ENCODE data around the gene MYO5B. TPM values are rescaled to one million over a fixed set of nuclear protein-coding genes. Genes with fewer than 3 reads are reported as not detected.

Gene MYO5B
- total RNA-seq, 1 donor from 2014 or later, result 39.1 TPM

DNA sequence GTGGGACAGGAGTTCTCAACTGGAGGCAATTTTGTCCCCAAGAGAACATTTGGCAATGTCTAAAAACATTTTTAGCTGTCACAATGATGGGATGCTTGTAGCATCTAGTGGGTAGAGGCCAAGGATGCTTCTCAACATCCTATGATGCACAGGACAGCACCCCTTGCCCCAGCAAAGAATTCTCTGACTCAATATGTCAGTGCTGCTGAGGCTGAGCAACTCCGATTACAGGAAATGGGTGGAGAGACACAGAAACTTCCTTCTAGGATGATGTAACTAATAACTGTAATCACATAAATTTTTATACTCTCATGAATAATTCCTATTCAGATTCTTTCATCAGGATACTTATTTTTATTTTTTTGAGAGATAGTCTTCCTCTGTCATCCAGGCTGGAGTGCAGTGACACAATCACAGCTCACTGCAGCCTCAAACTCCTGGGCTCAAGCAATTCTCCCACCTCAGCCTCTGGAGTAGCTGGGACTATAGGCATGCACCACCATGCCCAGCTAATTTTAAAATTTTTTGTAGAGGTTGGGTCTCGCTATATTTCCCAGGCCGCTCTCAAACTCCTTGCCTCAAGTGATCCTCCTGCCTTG, 261.3 kb downstream of the MYO5B start:
- H3K27ac Mint-ChIP-seq, result no peak overlapping the region
- H3K9me3 Mint-ChIP-seq (ENCODE audit: low read depth), result no peaks in the 10 kb centered on the region

GRCh38 chr18:49931760-49932159, 263.2 kb downstream of the MYO5B start:
- no peak for TF ChIP-seq CTCF (IDR thresholded peaks at IDR 0.05; ENCODE audit: unreplicated experiment)
- Mint-ChIP-seq H3K9me3 (ENCODE audit: low read depth) (no peaks in the 10 kb centered on the region), H3K4me1 (ENCODE audit: low read depth) (no peaks in the 10 kb centered on the region), H3K27me3 (no peaks in the 10 kb centered on the region), H3K4me3 (ENCODE audit: low read depth) (no peak overlapping the region), H3K27ac (no peak overlapping the region), H3K36me3 (ENCODE audit: insufficient read depth) (peaks cover 34% of the 10 kb centered on the region)
- no peak for DNase-seq (ENCODE audit: low spot score, unreplicated experiment)

More for the DNA sequence above, 261.3 kb downstream of the MYO5B start:
- Mint-ChIP-seq H3K4me3 (ENCODE audit: low read depth) (no peak overlapping the region), H3K36me3 (ENCODE audit: insufficient read depth) (peaks cover 16% of the 10 kb centered on the region), H3K27me3 (no peaks in the 10 kb centered on the region), H3K4me1 (ENCODE audit: low read depth) (no peaks in the 10 kb centered on the region)
- DNase-seq (ENCODE audit: low spot score, unreplicated experiment), result no peak
- TF ChIP-seq CTCF (IDR thresholded peaks at IDR 0.05; ENCODE audit: unreplicated experiment), result no peak

DNA sequence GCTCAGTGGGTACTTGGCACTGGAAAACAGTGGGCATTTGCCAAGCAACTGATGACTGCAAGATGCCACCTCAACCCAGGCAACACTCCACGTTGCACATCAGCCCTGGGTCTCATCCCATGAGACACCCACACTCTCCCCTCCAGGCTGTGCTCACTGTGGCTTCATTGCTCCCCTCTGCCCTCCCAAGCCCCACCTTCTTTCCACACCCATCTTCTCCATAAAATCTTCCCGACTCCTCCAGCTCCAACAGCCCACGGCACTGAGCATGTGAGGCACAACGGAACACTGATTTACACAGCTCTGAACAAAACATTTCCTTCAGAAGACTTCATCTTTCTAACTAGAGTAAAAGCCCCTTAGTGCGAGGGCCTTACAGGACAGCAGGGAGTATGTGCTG, 263.8 kb downstream of the MYO5B start:
- TF ChIP-seq CTCF (IDR thresholded peaks at IDR 0.05; ENCODE audit: unreplicated experiment), result no peak
- DNase-seq (ENCODE audit: low spot score, unreplicated experiment), result no peak
- no peak overlapping the region for H3K27ac Mint-ChIP-seq
- H3K9me3 Mint-ChIP-seq (ENCODE audit: low read depth), result no peaks in the 10 kb centered on the region
- no peaks in the 10 kb centered on the region for H3K27me3 Mint-ChIP-seq
- no peaks in the 10 kb centered on the region for H3K4me1 Mint-ChIP-seq (ENCODE audit: low read depth)
- peaks cover 35% of the 10 kb centered on the region for H3K36me3 Mint-ChIP-seq (ENCODE audit: insufficient read depth)
- H3K4me3 Mint-ChIP-seq (ENCODE audit: low read depth), result no peak overlapping the region

- Mint-ChIP-seq H3K4me1 (ENCODE audit: low read depth) (no peaks in the 10 kb centered on the region), H3K27me3 (no peaks in the 10 kb centered on the region), H3K27ac (no peak overlapping the region), H3K36me3 (ENCODE audit: insufficient read depth) (peaks cover 35% of the 10 kb centered on the region), H3K9me3 (ENCODE audit: low read depth) (no peaks in the 10 kb centered on the region), H3K4me3 (ENCODE audit: low read depth) (no peak overlapping the region)
- no peak for TF ChIP-seq CTCF (IDR thresholded peaks at IDR 0.05; ENCODE audit: unreplicated experiment)
- DNase-seq (ENCODE audit: low spot score, unreplicated experiment), result no peak
These were observed 268.7 kb downstream of the MYO5B start for GRCh38 chr18:49926106-49926745.

GRCh38 chr18:49924293-49924983, 270.5 kb downstream of the MYO5B start:
- Mint-ChIP-seq H3K36me3 (ENCODE audit: insufficient read depth) (peaks cover 32% of the 10 kb centered on the region), H3K27me3 (no peaks in the 10 kb centered on the region), H3K9me3 (ENCODE audit: low read depth) (no peaks in the 10 kb centered on the region), H3K4me1 (ENCODE audit: low read depth) (no peaks in the 10 kb centered on the region), H3K27ac (no peak overlapping the region), H3K4me3 (ENCODE audit: low read depth) (no peak overlapping the region)
- no peak for DNase-seq (ENCODE audit: low spot score, unreplicated experiment)
- TF ChIP-seq CTCF (IDR thresholded peaks at IDR 0.05; ENCODE audit: unreplicated experiment), result no peak

All from progenitor cell of endocrine pancreas (in vitro differentiated cells).